WTC11 (cell line): ENCODE data around the gene SRPK3. TPM values are rescaled to one million over a fixed set of nuclear protein-coding genes. Genes with fewer than 3 reads are reported as not detected.

Source experiments
- ATAC-seq: fragments of 200-7000 bp; cut with Tn5 transposase; 2 replicates; pipeline ENCODE4 v1.10.0; 2021; ENCODE audit warnings: mild to moderate bottlenecking, moderate library complexity
- CTCF ChIA-PET: fragments of 300-600 bp; sonication (Branson Sonifier 250); formaldehyde crosslinking; loops from one replicate; lab custom pipeline; 2021; ENCODE audit warnings: antibody characterized with exemption; lab: Charles Lee
- POLR2A ChIA-PET: fragments of 350-600 bp; sonication (Branson Sonifier 250); formaldehyde crosslinking; loops from one replicate; lab custom pipeline; 2021; ENCODE audit warnings: antibody characterized with exemption; lab: Charles Lee
- DNase-seq: peaks from one replicate; pipeline ENCODE4 v3.0.0; 2021; ENCODE audit warnings: low spot score
- H3K27ac Mint-ChIP-seq: 2 replicates; pipeline ENCODE4 v1.8.0; 2021; ENCODE audit warnings: mixed read lengths
- H3K27me3 Mint-ChIP-seq: 2 replicates; pipeline ENCODE4 v1.8.0; 2021; ENCODE audit warnings: low read depth, mild to moderate bottlenecking, moderate library complexity, mixed read lengths
- H3K36me3 Mint-ChIP-seq: 2 replicates; pipeline ENCODE4 v1.8.0; 2021; ENCODE audit warnings: mixed read lengths
- H3K4me1 Mint-ChIP-seq: 2 replicates; pipeline ENCODE4 v1.8.0; 2022; ENCODE audit warnings: mixed read lengths
- H3K4me3 Mint-ChIP-seq: 2 replicates; pipeline ENCODE4 v1.8.0; 2021; ENCODE audit warnings: mild to moderate bottlenecking, moderate library complexity, mixed read lengths
- H3K9me3 Mint-ChIP-seq: 2 replicates; pipeline ENCODE4 v1.8.0; 2021; ENCODE audit warnings: mixed read lengths
- ATF1 ChIP-seq: sonication (generic); formaldehyde crosslinking; IDR thresholded peaks from 2 replicates; pipeline ENCODE4 v1.8.1; 2023; ENCODE audit warnings: mild to moderate bottlenecking, moderate library complexity, missing genetic modification reagents
- CDX4 ChIP-seq: fragments of 250-450 bp; sonication (Bioruptor Pico); IDR thresholded peaks from 2 replicates; pipeline ENCODE4 v1.9.0; 2021; ENCODE audit warnings: moderate library complexity, mild to moderate bottlenecking, inconsistent platforms, borderline replicate concordance
- ELF4 ChIP-seq: sonication (generic); formaldehyde crosslinking; IDR thresholded peaks from 2 replicates; pipeline ENCODE4 v1.8.1; 2022; ENCODE audit warnings: low read depth, mild to moderate bottlenecking, moderate library complexity, missing genetic modification reagents
- FOXP1 ChIP-seq: sonication (generic); formaldehyde crosslinking; IDR thresholded peaks from 2 replicates; pipeline ENCODE4 v1.8.0; 2022; ENCODE audit warnings: missing genetic modification reagents, mild to moderate bottlenecking, moderate library complexity, borderline replicate concordance
- NFE2L1 ChIP-seq: sonication (generic); formaldehyde crosslinking; IDR thresholded peaks from 2 replicates; pipeline ENCODE4 v1.8.1; 2023; ENCODE audit warnings: missing genetic modification reagents
- NR2C2 ChIP-seq: sonication (generic); formaldehyde crosslinking; IDR thresholded peaks from 2 replicates; pipeline ENCODE4 v1.8.0; 2022; ENCODE audit warnings: mild to moderate bottlenecking, missing genetic modification reagents
- RORB ChIP-seq: fragments of 250-450 bp; sonication (Bioruptor Pico); IDR thresholded peaks from 2 replicates; pipeline ENCODE4 v1.9.0; 2021; ENCODE audit warnings: mild to moderate bottlenecking
- SP1 ChIP-seq: sonication (generic); formaldehyde crosslinking; conservative IDR thresholded peaks from 2 replicates; pipeline ENCODE4 v1.8.1; 2022; ENCODE audit warnings: missing genetic modification reagents
- TEAD4 ChIP-seq: sonication (generic); formaldehyde crosslinking; IDR thresholded peaks from 2 replicates; pipeline ENCODE4 v1.8.0; 2022; ENCODE audit warnings: mild to moderate bottlenecking, missing genetic modification reagents
- ZNF232 ChIP-seq: sonication (generic); formaldehyde crosslinking; IDR thresholded peaks from 2 replicates; pipeline ENCODE4 v1.8.0; 2022; ENCODE audit warnings: mild to moderate bottlenecking, missing genetic modification reagents
- ZNF396 ChIP-seq: fragments of 250-450 bp; sonication (Bioruptor Pico); IDR thresholded peaks from 2 replicates; pipeline ENCODE4 v1.8.0; 2021; ENCODE audit warnings: mild to moderate bottlenecking, moderate library complexity, borderline replicate concordance
- ZNF671 ChIP-seq: fragments of 250-450 bp; sonication (Bioruptor Pico); IDR thresholded peaks from 2 replicates; pipeline ENCODE4 v1.8.0; 2021; ENCODE audit warnings: mild to moderate bottlenecking
- total RNA-seq: library from RNA; stranded (reverse); gene quantifications from 3 replicates; pipeline ENCODE4 v1.2.3, GENCODE V29; 2021
- TF ChIP-seq, protein P1 (sequence below): sonication (generic); formaldehyde crosslinking; IDR thresholded peaks from 2 replicates; pipeline ENCODE4 v1.8.0; 2022; ENCODE audit warnings: missing genetic modification reagents
- TF ChIP-seq, protein P2 (sequence below): sonication (generic); formaldehyde crosslinking; IDR thresholded peaks from 2 replicates; pipeline ENCODE4 v1.8.1; 2023; ENCODE audit warnings: mild to moderate bottlenecking, missing genetic modification reagents, moderate library complexity

The SRPK3 gene
- total RNA-seq, 1 experiment from 2014 or later, result not detected

DNA sequence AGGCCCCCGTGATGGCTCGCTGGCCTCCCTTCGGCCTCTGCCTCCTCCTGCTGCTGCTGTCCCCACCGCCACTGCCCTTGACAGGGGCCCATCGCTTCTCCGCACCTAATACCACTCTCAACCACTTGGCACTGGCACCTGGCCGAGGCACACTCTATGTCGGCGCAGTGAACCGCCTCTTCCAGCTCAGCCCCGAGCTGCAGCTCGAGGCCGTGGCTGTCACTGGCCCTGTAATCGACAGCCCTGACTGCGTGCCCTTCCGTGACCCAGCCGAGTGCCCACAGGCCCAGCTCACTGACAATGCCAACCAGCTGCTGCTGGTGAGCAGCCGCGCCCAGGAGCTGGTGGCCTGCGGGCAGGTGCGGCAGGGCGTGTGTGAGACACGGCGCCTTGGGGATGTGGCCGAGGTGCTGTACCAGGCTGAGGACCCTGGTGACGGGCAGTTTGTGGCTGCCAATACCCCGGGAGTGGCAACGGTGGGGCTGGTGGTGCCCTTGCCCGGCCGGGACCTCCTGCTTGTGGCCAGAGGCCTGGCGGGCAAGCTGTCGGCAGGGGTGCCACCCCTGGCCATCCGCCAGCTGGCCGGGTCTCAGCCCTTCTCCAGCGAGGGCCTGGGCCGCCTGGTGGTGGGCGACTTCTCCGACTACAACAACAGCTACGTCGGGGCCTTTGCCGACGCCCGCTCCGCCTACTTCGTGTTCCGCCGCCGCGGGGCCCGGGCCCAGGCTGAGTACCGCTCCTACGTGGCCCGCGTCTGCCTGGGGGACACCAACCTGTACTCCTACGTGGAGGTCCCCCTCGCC is 13.8 kb upstream of the SRPK3 start (continued):
- no peak for TF ChIP-seq ZNF232
- TF ChIP-seq ZNF396 (CRISPR knock-in tag), result no peak
- no peak for TF ChIP-seq RORB (CRISPR knock-in tag)
- TF ChIP-seq, protein P1, sequence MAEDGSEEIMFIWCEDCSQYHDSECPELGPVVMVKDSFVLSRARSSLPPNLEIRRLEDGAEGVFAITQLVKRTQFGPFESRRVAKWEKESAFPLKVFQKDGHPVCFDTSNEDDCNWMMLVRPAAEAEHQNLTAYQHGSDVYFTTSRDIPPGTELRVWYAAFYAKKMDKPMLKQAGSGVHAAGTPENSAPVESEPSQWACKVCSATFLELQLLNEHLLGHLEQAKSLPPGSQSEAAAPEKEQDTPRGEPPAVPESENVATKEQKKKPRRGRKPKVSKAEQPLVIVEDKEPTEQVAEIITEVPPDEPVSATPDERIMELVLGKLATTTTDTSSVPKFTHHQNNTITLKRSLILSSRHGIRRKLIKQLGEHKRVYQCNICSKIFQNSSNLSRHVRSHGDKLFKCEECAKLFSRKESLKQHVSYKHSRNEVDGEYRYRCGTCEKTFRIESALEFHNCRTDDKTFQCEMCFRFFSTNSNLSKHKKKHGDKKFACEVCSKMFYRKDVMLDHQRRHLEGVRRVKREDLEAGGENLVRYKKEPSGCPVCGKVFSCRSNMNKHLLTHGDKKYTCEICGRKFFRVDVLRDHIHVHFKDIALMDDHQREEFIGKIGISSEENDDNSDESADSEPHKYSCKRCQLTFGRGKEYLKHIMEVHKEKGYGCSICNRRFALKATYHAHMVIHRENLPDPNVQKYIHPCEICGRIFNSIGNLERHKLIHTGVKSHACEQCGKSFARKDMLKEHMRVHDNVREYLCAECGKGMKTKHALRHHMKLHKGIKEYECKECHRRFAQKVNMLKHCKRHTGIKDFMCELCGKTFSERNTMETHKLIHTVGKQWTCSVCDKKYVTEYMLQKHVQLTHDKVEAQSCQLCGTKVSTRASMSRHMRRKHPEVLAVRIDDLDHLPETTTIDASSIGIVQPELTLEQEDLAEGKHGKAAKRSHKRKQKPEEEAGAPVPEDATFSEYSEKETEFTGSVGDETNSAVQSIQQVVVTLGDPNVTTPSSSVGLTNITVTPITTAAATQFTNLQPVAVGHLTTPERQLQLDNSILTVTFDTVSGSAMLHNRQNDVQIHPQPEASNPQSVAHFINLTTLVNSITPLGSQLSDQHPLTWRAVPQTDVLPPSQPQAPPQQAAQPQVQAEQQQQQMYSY (CRISPR knock-in tag), result no peak
- TF ChIP-seq SP1 (CRISPR knock-in tag), result no peak

DNA sequence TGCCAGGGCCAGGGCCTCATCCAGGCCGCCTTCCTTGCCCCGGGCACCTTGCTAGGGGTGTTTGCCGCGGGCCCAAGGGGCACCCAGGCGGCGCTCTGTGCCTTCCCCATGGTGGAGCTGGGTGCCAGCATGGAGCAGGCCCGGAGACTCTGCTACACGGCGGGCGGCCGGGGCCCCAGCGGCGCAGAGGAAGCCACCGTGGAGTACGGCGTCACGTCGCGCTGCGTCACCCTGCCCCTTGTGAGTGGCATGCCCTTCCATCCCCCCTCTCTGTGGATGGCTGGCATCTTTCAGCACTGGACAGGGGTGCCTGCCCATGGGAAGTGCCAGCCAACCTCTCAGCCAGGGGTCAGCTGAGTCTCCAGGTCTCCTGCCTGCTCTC is 13.2 kb upstream of the SRPK3 start:
- H3K4me3 Mint-ChIP-seq, result no peak overlapping the region
- CTCF ChIA-PET, result interaction anchor here (1.1 to 3.6 kb wide), 4 partner anchors 10 to 179 kb away, joined by 6 to 14 read pairs (median 8); partner anchors contain the start of gene L1CAM
- no peak overlapping the region for H3K27ac Mint-ChIP-seq
- ATAC-seq (no peak), DNase-seq (no peak)
- no peaks in the 10 kb centered on the region for H3K9me3 Mint-ChIP-seq
- POLR2A ChIA-PET, result no interaction called here
- peaks cover 3% of the 10 kb centered on the region; the same call in 1 of the 2 replicates for H3K4me1 Mint-ChIP-seq
- no peak for TF ChIP-seq NFE2L1 (CRISPR knock-in tag)
- no peak for TF ChIP-seq ZNF396 (CRISPR knock-in tag)
- TF ChIP-seq, protein P2, sequence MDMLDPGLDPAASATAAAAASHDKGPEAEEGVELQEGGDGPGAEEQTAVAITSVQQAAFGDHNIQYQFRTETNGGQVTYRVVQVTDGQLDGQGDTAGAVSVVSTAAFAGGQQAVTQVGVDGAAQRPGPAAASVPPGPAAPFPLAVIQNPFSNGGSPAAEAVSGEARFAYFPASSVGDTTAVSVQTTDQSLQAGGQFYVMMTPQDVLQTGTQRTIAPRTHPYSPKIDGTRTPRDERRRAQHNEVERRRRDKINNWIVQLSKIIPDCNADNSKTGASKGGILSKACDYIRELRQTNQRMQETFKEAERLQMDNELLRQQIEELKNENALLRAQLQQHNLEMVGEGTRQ (CRISPR knock-in tag), result no peak
- no peak for TF ChIP-seq ZNF671
- TF ChIP-seq FOXP1, result no peak
- no peak for TF ChIP-seq ZNF232
- no peak for TF ChIP-seq RORB (CRISPR knock-in tag)
- no peak for TF ChIP-seq ELF4 (CRISPR knock-in tag)
- TF ChIP-seq NR2C2 (CRISPR knock-in tag), result no peak
- no peaks in the 10 kb centered on the region for H3K36me3 Mint-ChIP-seq
- no peaks in the 10 kb centered on the region for H3K27me3 Mint-ChIP-seq

GRCh38 chrX:153768311-153769157 is 12.3 kb upstream of the SRPK3 start:
- ChIA-PET POLR2A (no interaction called here), CTCF (interaction anchor here (1.1 to 3.6 kb wide), 5 partner anchors 9 to 178 kb away, joined by 4 to 14 read pairs (median 7); partner anchors contain the start of genes L1CAM and SRPK3)
- peaks cover 3% of the 10 kb centered on the region; the same call in 1 of the 2 replicates for H3K4me1 Mint-ChIP-seq
- H3K36me3 Mint-ChIP-seq, result no peaks in the 10 kb centered on the region
- H3K4me3 Mint-ChIP-seq, result no peak overlapping the region
- no peak for DNase-seq
- H3K9me3 Mint-ChIP-seq, result no peaks in the 10 kb centered on the region
- no peak overlapping the region for H3K27ac Mint-ChIP-seq
- ATAC-seq, result no peak
- TF ChIP-seq CDX4 (CRISPR knock-in tag), result no peak
- TF ChIP-seq TEAD4 (CRISPR knock-in tag), result no peak
- no peak for TF ChIP-seq ATF1
- H3K27me3 Mint-ChIP-seq, result no peaks in the 10 kb centered on the region
